Measurements from ENCODE around the gene IL19. TPM values are rescaled to one million over a fixed set of nuclear protein-coding genes. Genes with fewer than 3 reads are reported as not detected.

IL19 gene
- total RNA-seq, 1 experiment from 2014 or later = not detected

DNA sequence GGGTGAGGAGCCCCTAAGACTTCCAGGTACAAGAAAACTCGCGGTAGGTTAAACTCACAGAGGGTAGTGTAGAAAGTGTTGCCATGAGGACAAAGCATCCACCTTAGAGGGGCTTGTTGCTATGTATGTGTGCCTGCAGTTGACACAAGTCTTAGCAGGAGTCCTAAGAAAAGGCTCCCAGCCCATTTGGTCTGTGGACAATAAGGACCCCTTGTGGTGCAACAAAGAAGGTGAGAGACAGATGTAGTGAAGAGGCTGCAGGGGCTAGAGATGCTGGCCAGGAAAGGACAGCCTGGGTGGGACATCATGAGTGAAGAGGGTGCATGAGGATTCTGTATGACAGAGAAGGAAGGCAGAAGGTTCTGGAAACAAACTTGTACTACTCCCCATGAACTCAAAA, 38.0 kb downstream of the IL19 start:
- H3K14ac ChIP-seq (ENCODE audit: insufficient read depth, low read length) = no peak overlapping the region
- no peak overlapping the region for H3K27ac ChIP-seq (ENCODE audit: insufficient read length, low read depth, low read length)
- H3K9me3 ChIP-seq (ENCODE audit: control insufficient read depth, low read depth, low read length) = no peaks in the 10 kb centered on the region
- H3K18ac ChIP-seq (ENCODE audit: insufficient read length, low read depth, low read length) = no peak overlapping the region
- H3K79me1 ChIP-seq (ENCODE audit: insufficient read depth, low read depth, low read length, poor library complexity, severe bottlenecking) = no peaks in the 10 kb centered on the region
- H3K4me3 Mint-ChIP-seq = no peak overlapping the region
- no peaks in the 10 kb centered on the region for H4K20me1 ChIP-seq (ENCODE audit: control insufficient read depth, insufficient read depth, insufficient read length)
- no peak overlapping the region for H3K27ac Mint-ChIP-seq
- peaks cover 3 to 8% of the 10 kb centered on the region in 2 experiments; a peak in 4 of 5 replicates for H3K9me3 Mint-ChIP-seq
- peaks cover 5% of the 10 kb centered on the region; the same call in 1 of the 2 replicates for H3K27me3 Mint-ChIP-seq (ENCODE audit: low read depth)
- H3K27me3 ChIP-seq (ENCODE audit: insufficient read depth, low read length) = no peaks in the 10 kb centered on the region
- no peak overlapping the region for H3K4ac ChIP-seq (ENCODE audit: low read depth, low read length)
- no peak overlapping the region for H3K23ac ChIP-seq (ENCODE audit: insufficient read length, low read depth, low read length)
- H3K4me2 ChIP-seq (ENCODE audit: insufficient read depth, insufficient read length, low read length) = no peak overlapping the region
- H2BK15ac ChIP-seq (ENCODE audit: low read depth, low read length) = no peak overlapping the region
- no peak overlapping the region for H4K91ac ChIP-seq (ENCODE audit: insufficient read length, low read depth, low read length)
- no CpG with 5 or more reads among the region's 2 CpGs for WGBS (ENCODE audit: extremely low coverage, insufficient read length, low lambda C conversion rate)
- H4K5ac ChIP-seq (ENCODE audit: insufficient read length, low read depth, low read length) = no peak overlapping the region
- H2BK20ac ChIP-seq (ENCODE audit: low read depth, low read length, poor library complexity, severe bottlenecking) = no peak overlapping the region
- no peak overlapping the region for H2BK120ac ChIP-seq (ENCODE audit: low read depth, low read length, poor library complexity, severe bottlenecking)
- no peak overlapping the region for H2BK12ac ChIP-seq (ENCODE audit: insufficient read length, low read depth, low read length)
- H3K9ac ChIP-seq (ENCODE audit: extremely low read depth, insufficient read length, low read length) = no peak overlapping the region
- peak; percentile 54 for DNase-seq
- H2AFZ ChIP-seq (ENCODE audit: low read length) = no peak overlapping the region
- no peak overlapping the region for H4K8ac ChIP-seq (replicated peaks; ENCODE audit: insufficient read length, low read depth, low read length)
- TF ChIP-seq, protein P1, sequence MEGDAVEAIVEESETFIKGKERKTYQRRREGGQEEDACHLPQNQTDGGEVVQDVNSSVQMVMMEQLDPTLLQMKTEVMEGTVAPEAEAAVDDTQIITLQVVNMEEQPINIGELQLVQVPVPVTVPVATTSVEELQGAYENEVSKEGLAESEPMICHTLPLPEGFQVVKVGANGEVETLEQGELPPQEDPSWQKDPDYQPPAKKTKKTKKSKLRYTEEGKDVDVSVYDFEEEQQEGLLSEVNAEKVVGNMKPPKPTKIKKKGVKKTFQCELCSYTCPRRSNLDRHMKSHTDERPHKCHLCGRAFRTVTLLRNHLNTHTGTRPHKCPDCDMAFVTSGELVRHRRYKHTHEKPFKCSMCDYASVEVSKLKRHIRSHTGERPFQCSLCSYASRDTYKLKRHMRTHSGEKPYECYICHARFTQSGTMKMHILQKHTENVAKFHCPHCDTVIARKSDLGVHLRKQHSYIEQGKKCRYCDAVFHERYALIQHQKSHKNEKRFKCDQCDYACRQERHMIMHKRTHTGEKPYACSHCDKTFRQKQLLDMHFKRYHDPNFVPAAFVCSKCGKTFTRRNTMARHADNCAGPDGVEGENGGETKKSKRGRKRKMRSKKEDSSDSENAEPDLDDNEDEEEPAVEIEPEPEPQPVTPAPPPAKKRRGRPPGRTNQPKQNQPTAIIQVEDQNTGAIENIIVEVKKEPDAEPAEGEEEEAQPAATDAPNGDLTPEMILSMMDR (conservative IDR thresholded peaks at IDR 0.05) = peak; percentile 49; the same call in 2 of the 3 replicates
- no peak overlapping the region for H3K56ac ChIP-seq (ENCODE audit: insufficient read length, low read depth, low read length)
- H2BK5ac ChIP-seq (ENCODE audit: insufficient read length, low read length) = no peak overlapping the region
- no peaks in the 10 kb centered on the region for H3K4me1 ChIP-seq (ENCODE audit: insufficient read depth, low read length)
- no peak overlapping the region for H2AK5ac ChIP-seq (ENCODE audit: insufficient read length, low read length)
- no peaks in the 10 kb centered on the region for H3K36me3 Mint-ChIP-seq (ENCODE audit: insufficient read depth in 1 of 3, low read depth in 3 of 3)
- peaks cover 2 to 8% of the 10 kb centered on the region in 2 experiments; a peak in 3 of 4 replicates for H3K4me1 Mint-ChIP-seq
- H3T11ph ChIP-seq (ENCODE audit: low read length) = no peak overlapping the region
- no peaks in the 10 kb centered on the region for H3K23me2 ChIP-seq (ENCODE audit: insufficient read length, low read depth, low read length, poor library complexity, severe bottlenecking)
- H3K79me2 ChIP-seq (ENCODE audit: insufficient read depth, low read length) = no peaks in the 10 kb centered on the region

Measured in H9 (cell line).